Activated effector memory CD4-positive, alpha-beta T cell treated with Interleukin-2 at 50 U/mL for 16 hours (primary cell): ENCODE data around the gene NDUFB10.

Source experiments
- DNase-seq: peaks from one replicate; pipeline ENCODE4 v3.0.0-alpha.2; 2020

NDUFB10 gene

DNA sequence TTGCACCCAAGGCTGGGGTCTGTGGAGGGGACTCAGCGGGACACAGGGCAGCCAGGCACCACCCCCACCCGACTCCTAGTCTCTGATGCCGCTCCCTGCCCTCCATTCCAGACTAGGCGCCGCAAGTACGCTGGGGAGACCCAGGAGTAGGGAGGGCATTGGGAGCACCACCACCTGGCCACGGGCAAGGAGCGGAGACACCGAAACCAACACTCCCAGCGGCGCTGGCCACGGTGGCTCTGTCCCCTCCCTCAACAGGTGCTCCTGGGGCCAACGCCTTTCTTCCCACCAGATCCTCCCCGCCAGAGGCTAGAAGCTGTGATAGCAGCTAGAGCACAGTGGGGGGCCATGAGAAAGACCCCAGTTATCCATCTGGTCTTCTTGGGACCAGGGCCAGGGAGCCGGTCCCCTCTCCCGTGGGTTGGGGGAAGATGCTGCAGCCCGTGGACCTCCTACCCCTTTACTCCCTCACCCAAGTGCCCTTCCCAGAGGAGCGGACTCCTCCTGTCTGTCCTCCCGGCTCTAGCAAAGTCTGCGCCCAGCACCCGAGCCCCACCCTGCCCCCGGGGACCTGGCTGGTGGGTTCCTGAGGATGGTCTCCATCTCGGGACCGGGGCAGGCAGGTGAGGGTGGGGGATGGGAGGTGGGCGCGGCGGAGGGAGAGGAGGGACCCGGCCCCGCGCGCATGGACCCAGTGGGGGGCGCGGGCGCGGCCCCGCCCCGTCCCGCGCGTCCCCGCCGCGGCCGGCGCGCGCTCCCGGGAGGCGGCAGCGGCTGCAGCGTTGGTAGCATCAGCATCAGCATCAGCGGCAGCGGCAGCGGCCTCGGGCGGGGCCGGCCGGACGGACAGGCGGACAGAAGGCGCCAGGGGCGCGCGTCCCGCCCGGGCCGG is 30.1 kb downstream of the NDUFB10 start, which contains the start of gene SYNGR3:
SYNGR3 (plus strand) TSS at position 762 of the 892 bp plus-strand sequence. CDS start 133 bp downstream, outside the sequence.
- DNase-seq: no peak

GRCh38 chr16:1990101-1990350 is 30.7 kb downstream of the NDUFB10 start:
- no peak for DNase-seq

DNA sequence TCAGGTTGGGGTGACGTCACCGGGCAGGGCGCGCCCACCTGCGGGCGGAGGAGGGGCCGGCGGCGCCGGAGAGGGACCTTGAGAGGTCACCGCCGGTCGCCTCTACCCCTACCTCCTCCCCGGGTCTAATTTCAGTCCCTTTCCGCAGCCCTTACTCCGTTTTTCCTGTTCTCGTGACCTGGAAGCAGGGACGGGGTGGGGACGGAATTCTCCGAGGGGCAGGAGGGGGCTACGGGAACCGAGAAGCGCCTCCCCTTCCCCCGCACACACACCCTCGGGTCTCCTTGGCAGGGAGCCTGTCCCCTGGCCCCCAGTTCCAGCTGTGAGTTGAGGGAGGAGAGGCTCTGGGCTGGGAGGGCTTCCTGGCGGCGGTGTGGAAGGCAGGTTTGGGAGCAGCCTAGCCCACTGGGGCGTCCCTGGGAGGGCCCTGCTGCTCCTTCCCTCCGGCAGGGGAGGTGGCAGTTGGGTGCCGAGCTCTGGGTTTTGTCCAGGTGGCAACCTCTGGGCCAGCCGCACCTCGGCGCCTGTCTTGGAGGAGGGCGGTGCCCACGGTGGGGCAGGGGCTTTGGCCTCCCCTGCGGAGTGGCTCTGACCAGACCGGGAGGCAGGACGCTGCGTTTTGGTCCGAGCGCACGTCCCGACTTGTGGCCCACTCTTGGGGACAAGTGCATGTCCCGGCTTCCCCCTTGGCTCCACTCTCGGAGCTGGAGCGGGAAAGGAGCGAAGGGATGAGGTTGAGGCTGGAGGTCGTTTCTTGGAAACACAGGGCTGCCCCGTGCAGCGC is 31.2 kb downstream of the NDUFB10 start:
- peak; percentile 10 for DNase-seq

DNA sequence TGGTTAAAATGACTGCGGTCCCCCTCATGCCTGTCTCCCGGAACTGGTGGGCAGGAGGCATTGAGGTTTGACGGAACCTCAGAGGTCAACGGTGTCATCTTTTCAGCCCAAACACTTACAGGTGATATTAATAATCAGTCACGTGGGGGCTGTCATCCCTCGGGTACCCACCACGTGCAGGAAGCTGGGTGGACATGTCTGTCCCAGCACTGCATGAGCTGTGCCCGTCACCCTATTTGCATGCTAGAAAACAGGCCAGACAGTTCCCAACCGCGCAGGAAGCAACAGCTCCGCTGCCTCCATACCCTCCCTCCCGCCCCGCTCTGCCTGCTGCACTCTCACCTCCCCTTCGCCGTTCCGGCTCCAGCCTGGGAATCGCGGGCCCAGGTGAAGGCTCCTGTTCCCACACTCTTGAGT is 31.8 kb downstream of the NDUFB10 start:
- peak; percentile 33 for DNase-seq

GRCh38 chr16:1991588-1991947 is 32.2 kb downstream of the NDUFB10 start:
- no peak for DNase-seq

DNA sequence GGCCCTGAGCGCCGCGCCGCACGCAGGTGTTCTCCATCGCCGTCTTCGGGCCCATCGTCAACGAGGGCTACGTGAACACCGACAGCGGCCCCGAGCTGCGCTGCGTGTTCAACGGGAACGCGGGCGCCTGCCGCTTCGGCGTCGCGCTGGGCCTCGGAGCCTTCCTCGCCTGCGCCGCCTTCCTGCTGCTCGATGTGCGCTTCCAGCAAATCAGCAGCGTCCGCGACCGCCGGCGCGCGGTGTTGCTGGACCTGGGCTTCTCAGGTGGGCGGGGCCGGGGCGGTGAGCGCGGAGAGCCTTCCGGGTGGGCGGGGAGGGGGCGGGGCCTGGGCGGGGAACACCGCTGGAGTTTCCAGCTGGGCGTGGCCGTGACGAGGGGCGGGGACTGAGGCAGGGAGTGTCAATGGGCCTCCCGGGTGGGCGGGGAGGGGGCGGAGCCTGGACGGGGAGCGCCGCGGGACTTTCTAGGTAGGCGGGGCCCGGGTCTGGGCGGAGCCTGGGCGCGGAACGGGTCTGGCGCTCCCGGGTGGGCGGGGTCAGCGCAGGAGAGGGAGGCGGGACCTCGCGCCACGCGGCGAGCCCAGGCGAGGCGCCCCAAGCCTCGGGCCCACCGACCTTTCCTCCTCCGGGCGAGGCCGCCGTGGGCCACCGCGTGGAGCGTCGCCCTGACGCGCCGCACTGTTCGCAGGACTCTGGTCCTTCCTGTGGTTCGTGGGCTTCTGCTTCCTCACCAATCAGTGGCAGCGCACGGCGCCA is 32.8 kb downstream of the NDUFB10 start:
- peak; percentile 93 for DNase-seq

DNA sequence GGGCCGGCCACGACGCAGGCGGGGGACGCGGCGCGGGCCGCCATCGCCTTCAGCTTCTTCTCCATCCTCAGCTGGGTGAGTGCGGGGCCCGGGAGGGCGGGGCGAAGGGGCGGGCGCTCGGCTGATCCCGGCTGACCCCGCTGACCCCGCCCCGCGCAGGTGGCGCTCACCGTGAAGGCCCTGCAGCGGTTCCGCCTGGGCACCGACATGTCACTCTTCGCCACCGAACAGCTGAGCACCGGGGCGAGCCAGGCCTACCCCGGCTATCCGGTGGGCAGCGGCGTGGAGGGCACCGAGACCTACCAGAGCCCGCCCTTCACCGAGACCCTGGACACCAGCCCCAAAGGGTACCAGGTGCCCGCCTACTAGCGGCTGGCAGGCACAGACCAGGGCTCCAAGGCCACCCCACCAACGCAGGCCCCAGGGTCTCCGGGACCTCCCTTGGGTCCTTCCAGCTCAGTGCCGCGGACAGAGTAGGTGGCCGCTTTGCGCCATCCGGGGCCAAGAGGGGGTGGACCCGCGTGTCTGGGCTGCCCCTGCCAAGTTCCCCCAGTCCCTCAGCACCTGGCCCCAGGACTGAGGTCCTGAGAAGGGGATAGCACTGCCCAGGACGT is 33.5 kb downstream of the NDUFB10 start:
- DNase-seq: no peak

- DNase-seq: no peak
Observed at GRCh38 chr16:1993731-1994131, 34.4 kb downstream of the NDUFB10 start.

GRCh38 chr16:1997494-1998359 is 38.4 kb downstream of the NDUFB10 start:
- no peak for DNase-seq

DNA sequence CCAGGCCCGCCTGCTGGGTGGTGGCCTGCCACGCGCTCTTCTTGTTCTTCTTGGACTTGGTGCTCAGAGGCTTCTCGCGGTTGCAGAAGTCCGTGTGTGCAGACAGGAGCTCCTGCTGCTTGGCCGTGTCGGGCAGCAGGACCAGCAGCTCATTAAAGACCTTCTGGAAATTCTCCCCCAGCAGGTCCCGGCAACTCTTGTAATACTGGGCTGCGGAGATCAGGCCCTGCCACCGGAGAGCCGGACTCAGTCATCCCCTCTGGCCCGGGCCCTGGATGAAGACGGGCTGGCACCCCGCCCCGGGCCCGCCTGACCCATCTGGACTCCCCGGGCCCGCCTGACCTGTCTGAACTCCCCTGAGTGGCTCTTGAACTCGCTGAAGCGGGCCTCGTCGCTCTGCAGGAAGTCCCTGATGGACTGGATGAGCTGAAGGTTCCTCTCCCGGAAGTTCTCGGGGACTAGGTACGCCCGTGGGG is 39.1 kb downstream of the NDUFB10 start:
- no peak for DNase-seq

DNA sequence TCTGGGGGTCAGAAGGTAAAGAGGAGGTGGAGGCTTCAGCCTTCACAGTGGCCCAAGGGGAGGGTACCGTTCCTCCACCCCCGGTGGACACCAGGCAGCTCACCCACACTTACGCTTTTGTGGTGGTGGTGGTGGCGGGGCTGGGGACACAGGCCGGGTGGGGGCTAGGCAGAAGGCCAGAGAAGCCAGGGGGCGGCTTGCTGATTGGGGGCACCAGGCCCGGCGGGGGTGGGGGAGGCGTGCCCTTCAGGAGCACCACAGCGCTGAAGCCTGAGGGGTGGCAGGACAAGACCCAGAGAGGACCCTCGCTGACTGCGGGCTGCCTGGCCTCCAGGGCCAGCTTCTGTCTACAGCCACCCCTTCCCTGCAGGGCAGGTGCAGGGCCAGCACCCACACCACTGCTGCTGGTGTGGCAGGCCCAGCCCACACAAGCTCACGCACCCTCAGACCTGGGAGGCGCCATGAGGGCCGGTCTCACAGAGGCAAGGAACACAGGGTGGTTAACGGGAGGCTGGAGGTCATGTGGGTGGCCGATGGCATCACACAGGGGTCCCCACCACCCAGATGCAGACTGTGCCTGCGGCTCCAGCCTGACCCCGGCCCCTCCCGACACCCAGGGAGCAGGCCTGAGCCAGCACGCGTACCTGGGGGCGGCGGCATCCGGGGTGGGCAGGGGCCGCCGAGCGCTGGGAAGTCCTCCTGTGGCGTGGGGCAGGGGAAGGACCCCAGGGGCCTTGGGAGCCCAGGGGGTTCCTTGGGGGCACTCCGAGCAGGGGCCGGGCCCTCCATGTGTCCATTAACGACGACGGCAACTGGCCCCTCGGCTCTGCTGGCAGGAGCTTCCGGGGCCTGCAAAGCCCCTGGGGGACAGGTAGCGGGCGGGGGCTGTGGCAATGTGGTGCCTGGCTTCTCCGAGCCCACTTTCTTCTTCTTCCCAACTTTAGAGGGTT is 39.8 kb downstream of the NDUFB10 start:
- DNase-seq: no peak

GRCh38 chr16:1999866-2000514 is 40.7 kb downstream of the NDUFB10 start:
- no peak for DNase-seq

GRCh38 chr16:2001035-2001434 is 41.7 kb downstream of the NDUFB10 start:
- DNase-seq: no peak

GRCh38 chr16:2001456-2002355 is 42.4 kb downstream of the NDUFB10 start:
- DNase-seq: no peak

DNA sequence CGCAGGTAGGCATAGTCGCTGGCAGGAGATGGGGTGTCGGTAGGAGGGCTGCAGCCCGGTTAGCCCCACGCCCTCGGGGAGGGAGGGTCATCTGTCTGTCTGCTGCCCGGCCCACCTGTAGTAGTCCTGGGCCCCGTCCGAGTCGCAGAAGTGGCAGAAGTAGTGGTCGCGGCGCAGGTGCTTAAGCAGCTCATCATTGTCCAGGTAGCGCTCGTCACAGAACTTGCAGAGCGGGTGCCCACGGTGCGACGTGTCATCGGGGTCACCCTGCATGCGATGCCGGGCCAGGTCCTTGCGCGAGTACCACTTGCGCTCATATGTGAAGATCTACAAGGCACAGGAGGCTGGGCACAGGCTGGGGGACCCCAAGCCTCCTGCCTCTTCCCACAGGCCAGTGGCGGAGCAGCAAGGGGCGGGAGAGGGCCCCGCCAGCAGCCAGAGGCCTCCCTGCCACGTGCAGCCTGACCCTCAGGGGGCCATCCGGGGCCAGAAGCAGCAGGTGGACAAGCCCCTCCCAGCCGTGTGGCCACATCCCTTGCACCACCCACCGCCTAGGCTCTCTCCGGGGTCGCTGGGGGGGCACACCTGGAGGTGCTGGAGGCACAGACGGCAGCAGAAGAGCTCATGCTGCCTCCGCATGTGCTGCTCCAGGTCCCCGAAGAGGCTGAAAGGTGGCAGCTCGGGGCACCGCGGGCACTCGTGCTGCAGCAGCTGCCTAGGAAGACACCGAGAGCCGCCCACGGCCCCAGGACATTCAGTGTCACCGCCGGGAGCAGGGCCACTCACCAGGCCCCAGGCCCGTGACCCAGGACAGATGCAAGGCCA is 43.3 kb downstream of the NDUFB10 start:
- no peak for DNase-seq

- DNase-seq: no peak
Observed at GRCh38 chr16:2003231-2003826, 44.0 kb downstream of the NDUFB10 start.

DNA sequence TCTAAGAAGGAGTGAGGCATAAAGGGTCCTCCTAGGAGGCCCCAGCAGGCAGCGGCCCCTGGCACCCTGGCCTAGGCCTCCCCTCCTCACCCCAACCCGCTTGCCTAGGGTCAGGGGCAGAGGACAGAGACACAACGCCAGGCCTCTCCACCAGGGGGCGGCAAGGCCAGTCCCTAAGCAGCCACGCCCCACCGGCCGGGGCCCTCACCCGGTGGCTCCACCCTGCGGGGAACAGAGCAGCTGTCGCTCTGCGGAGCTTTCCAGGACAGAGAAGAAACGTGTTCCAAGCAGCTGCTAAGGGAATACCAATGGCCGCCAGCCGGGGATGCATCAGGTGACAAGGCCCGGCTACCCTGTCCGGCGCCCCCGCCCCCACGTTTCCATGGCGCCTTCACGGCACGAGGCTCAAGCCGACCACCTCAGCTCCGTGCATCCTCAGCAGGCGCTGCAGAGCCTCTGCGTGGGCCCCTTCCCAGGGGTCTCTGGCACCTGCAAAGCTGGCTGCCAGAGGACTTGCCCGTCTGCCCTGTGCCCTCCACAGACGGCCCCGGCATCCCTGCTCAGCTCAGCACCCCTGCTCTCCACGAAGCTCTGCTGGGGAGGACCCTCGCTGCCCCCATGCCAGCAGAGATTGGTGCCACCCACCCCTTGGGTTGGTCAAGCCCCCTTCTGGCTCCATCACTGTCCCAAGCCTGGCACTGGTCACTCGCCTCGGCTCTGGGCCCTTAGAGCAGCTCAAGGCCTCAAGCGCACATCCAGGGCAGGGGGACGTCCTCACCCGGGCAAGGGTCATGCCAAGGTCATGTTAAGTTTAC is 44.7 kb downstream of the NDUFB10 start:
- peak; percentile 73 for DNase-seq
